Neural crest cell (in vitro differentiated cells): Measurements from ENCODE around the gene EVL. TPM values are rescaled to one million over a fixed set of nuclear protein-coding genes. Genes with fewer than 3 reads are reported as not detected.

Experiments
- DNase-seq: peaks from one replicate; pipeline ENCODE4 v3.0.0; 2021; ENCODE audit warnings: low read depth, mixed read lengths, low spot score
- H3K27ac Mint-ChIP-seq: one replicate; pipeline ENCODE4 v1.8.0; 2021; ENCODE audit warnings: mild to moderate bottlenecking, mixed read lengths; ENCODE audit not compliant: unreplicated experiment
- H3K27me3 Mint-ChIP-seq: 2 replicates; pipeline ENCODE4 v1.8.0; 2021; ENCODE audit warnings: low read depth, mild to moderate bottlenecking, mixed read lengths
- H3K36me3 Mint-ChIP-seq: 2 replicates; pipeline ENCODE4 v1.8.0; 2021; ENCODE audit warnings: low read depth, mild to moderate bottlenecking, mixed read lengths
- H3K4me1 Mint-ChIP-seq: 2 replicates; pipeline ENCODE4 v1.8.0; 2021; ENCODE audit warnings: mixed read lengths
- H3K4me3 Mint-ChIP-seq: one replicate; pipeline ENCODE4 v1.8.0; 2021; ENCODE audit warnings: mild to moderate bottlenecking, mixed read lengths
- H3K9me3 Mint-ChIP-seq: 2 replicates; pipeline ENCODE4 v1.8.0; 2021; ENCODE audit warnings: mixed read lengths
- CTCF ChIP-seq: fragments of 200-600 bp; sonication (generic); conservative IDR thresholded peaks from 2 replicates; pipeline ENCODE4 v1.5.0; 2021; ENCODE audit warnings: antibody characterized with exemption, mild to moderate bottlenecking
- total RNA-seq: library from RNA; stranded (reverse); gene quantifications from 2 replicates; pipeline ENCODE4 v1.2.1, GENCODE V29; 2021

The EVL gene
- total RNA-seq, 1 donor from 2014 or later = 218 TPM

DNA sequence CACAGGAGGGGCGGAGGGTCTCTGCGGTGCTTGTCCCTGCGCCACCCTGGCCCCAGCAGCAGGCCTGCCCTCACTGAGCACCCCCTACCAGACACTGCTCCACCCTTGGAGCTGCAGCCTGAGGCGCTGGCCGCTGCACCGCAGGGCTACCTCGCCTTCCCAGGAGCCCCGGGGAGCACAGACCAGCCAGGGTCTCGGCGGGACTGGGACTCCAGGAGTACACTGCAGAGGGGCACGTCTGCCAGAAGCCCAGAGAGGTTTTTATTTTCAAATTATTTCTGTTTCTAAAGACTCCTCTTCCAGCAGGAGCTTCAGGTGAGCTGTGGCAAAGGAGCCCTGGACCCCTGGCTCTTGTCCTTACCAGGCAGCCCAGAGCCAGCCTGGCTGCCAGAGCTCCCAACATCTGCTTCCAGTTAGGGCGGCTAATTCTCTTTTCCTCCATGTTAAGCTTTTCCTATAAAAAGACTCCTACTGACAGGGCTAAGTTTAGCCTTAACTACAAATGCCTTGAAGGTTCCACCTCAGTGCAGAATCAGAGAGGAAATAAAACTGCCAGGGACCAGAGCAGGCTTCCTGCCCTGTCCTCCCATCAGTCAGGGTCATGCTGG, 67.8 kb downstream of the EVL start:
- Mint-ChIP-seq H3K27ac (peak overlapping the region; percentile 35), H3K27me3 (no peaks in the 10 kb centered on the region), H3K9me3 (no peaks in the 10 kb centered on the region), H3K4me1 (no peaks in the 10 kb centered on the region), H3K36me3 (peaks cover 4% of the 10 kb centered on the region), H3K4me3 (no peak overlapping the region)
- DNase-seq = no peak
- no peak for TF ChIP-seq CTCF

- H3K9me3 Mint-ChIP-seq = no peaks in the 10 kb centered on the region
- H3K27me3 Mint-ChIP-seq = no peaks in the 10 kb centered on the region
- H3K4me1 Mint-ChIP-seq = no peaks in the 10 kb centered on the region
- H3K27ac Mint-ChIP-seq = no peak overlapping the region
- DNase-seq = no peak
- TF ChIP-seq CTCF = no peak
- peaks cover 6% of the 10 kb centered on the region for H3K36me3 Mint-ChIP-seq
- no peak overlapping the region for H3K4me3 Mint-ChIP-seq
These were observed 69.4 kb downstream of the EVL start for GRCh38 chr14:100134586-100134985.

- Mint-ChIP-seq H3K9me3 (no peaks in the 10 kb centered on the region), H3K4me3 (no peak overlapping the region), H3K27ac (no peak overlapping the region), H3K36me3 (peaks cover 6% of the 10 kb centered on the region), H3K4me1 (no peaks in the 10 kb centered on the region), H3K27me3 (no peaks in the 10 kb centered on the region)
- TF ChIP-seq CTCF = no peak
- no peak for DNase-seq
These were observed 69.9 kb downstream of the EVL start for GRCh38 chr14:100135073-100135472.

- Mint-ChIP-seq H3K9me3 (no peaks in the 10 kb centered on the region), H3K27ac (no peak overlapping the region), H3K27me3 (no peaks in the 10 kb centered on the region), H3K4me1 (peaks cover 6% of the 10 kb centered on the region), H3K36me3 (peaks cover 5% of the 10 kb centered on the region), H3K4me3 (no peak overlapping the region)
- no peak for TF ChIP-seq CTCF
- DNase-seq = no peak
These were observed 70.6 kb downstream of the EVL start for GRCh38 chr14:100135784-100136183.

- Mint-ChIP-seq H3K27me3 (no peaks in the 10 kb centered on the region), H3K36me3 (peaks cover 2% of the 10 kb centered on the region), H3K9me3 (no peaks in the 10 kb centered on the region), H3K4me3 (no peak overlapping the region), H3K4me1 (peaks cover 8% of the 10 kb centered on the region), H3K27ac (no peak overlapping the region)
- no peak for DNase-seq
- no peak for TF ChIP-seq CTCF
These were observed 72.0 kb downstream of the EVL start for GRCh38 chr14:100137173-100137572.
